ENCODE results near the gene UQCC2.

DNA sequence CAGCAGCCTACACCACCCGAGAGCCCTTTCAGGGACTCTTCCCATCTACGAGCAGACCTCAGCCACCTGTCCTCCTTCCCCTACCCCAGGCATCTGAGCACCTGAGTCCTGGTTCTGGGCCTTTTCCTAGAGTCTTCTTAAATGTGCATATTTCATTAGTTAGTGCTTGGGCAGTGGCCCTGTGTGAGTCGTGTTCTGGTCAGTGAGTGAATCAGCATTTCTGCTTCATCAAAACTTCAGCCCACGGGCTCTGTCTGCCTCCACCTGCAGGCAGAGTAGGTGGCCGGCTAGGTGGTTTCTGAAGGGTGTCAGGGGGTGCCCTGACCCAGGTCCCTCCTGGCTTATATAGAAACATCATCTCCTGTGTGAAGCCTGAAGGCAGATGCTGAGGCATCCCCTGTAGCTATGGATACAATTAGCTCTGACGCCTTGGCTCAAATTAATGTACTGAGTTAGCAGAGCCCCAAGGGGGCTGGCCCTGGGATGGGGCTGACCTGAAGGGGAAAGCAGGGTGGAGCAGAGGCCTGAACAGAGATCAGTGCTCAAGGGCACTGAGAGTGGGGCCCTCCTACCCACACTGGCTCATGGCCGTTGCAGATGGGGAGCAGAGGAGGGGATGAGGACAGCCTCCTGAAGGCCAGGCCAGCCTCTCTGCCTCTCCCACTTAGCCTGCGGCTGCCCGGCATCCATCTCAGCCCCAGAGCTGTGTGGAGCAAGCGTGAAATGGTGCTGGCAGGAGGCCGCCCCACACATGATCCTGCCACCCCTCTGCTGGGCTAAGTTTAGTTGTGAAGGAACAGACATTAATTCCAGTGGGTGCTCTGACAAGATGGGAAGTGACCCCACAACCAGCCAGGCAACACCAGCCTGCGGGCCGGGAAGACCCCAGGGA lies 21.6 kb upstream of the UQCC2 start:
- TF ChIP-seq, protein P1, sequence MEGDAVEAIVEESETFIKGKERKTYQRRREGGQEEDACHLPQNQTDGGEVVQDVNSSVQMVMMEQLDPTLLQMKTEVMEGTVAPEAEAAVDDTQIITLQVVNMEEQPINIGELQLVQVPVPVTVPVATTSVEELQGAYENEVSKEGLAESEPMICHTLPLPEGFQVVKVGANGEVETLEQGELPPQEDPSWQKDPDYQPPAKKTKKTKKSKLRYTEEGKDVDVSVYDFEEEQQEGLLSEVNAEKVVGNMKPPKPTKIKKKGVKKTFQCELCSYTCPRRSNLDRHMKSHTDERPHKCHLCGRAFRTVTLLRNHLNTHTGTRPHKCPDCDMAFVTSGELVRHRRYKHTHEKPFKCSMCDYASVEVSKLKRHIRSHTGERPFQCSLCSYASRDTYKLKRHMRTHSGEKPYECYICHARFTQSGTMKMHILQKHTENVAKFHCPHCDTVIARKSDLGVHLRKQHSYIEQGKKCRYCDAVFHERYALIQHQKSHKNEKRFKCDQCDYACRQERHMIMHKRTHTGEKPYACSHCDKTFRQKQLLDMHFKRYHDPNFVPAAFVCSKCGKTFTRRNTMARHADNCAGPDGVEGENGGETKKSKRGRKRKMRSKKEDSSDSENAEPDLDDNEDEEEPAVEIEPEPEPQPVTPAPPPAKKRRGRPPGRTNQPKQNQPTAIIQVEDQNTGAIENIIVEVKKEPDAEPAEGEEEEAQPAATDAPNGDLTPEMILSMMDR (conservative IDR thresholded peaks at IDR 0.05; ENCODE audit: low read length), result no peak
- TF ChIP-seq EZH2phosphoT487 (IDR thresholded peaks at IDR 0.05; ENCODE audit: borderline replicate concordance, low read depth, low read length), result no peak
